GM21515 (cell line): ENCODE results near the gene ADPRHL1.

Experiments
- ATAC-seq: cut with Tn5 transposase; IDR thresholded peaks from one replicate; pipeline ENCODE4 v1.9.1; 2021; ENCODE audit not compliant: unreplicated experiment

ADPRHL1 gene

DNA sequence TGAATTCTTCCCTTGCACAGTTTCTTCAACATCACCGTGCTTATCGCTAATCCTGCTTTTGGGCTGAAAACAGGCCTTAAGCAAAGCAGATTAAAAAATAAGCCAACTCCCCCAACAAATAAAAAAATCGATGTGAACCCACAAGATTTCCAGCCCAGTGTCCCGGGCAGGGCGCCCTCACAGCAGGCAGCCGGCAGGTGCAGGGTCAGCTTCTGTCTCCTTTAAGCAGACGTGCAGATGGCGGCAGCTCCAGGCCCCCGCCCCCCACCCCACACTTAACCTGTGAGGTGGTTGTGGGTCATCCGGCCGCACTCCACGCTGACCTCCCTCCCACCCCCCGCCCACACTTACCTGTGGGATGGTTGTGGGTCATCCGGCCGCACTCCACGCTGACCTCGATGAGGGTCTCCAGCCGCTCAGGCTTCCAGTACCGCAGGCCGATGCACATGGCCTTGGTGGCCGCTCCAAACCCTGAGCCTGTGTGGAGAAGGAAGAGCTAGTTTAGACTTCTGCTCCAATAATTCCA lies 19.8 kb downstream of the ADPRHL1 start:
- no peak for ATAC-seq

DNA sequence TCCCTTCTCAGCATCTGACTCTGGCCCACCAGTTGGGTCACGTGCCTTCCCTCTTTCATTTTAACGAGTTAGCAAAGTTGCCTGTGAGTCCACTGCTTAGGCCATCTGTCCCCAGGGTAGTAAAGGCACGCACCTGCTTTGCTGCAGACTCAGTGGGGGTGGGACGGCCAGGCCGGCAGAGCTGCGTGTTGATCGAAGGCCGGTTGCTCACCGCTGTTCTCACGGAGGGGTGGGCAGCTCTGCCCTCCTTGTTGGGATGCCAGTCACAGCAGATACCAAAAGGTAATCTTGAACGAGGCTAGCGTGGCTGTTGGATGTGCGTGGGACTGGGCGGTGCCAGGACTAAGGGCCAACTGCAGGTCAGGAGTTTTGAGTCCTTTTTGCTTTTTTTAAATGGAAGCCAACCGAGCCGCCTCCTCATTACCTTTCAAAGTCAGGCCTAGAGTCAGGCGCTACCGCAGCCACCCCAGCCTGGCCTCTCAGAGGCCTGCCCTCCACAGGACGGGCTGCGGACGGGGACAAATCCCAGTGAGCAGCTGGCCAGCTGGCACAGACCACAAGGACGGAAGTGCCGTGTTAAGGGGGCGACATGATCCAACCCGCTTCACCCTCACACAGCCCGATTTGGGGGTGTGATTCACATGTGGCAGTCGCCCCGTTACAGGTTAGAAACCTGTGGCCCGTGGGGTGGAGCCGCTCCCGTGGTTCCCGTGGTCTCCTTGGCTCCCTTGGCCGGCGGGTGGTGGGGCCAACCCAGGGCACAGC lies 20.6 kb downstream of the ADPRHL1 start:
- ATAC-seq = no peak

DNA sequence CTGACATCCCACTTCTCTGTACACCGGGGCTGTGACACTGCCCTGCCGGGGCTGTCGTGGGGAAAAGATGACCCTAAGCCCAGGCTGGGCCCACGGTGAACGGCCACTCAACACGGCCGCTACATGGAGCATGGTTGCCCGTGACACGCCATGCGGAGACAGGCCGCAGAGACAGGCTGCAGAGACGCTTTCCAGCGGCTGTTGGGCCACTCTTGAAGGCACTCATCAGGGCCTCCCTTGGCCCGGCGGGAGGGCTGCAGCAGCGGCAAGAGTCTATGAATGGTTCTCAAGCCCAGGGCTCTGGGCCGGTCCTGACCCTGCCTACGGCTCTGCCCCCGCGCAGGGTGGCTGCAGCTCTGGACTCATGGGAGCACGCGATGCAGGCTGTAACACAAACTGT lies 22.1 kb downstream of the ADPRHL1 start:
- ATAC-seq = no peak

- ATAC-seq = no peak
These were observed 22.7 kb downstream of the ADPRHL1 start for GRCh38 chr13:113430378-113431110.

GRCh38 chr13:113429608-113429985 lies 23.7 kb downstream of the ADPRHL1 start:
- no peak for ATAC-seq

DNA sequence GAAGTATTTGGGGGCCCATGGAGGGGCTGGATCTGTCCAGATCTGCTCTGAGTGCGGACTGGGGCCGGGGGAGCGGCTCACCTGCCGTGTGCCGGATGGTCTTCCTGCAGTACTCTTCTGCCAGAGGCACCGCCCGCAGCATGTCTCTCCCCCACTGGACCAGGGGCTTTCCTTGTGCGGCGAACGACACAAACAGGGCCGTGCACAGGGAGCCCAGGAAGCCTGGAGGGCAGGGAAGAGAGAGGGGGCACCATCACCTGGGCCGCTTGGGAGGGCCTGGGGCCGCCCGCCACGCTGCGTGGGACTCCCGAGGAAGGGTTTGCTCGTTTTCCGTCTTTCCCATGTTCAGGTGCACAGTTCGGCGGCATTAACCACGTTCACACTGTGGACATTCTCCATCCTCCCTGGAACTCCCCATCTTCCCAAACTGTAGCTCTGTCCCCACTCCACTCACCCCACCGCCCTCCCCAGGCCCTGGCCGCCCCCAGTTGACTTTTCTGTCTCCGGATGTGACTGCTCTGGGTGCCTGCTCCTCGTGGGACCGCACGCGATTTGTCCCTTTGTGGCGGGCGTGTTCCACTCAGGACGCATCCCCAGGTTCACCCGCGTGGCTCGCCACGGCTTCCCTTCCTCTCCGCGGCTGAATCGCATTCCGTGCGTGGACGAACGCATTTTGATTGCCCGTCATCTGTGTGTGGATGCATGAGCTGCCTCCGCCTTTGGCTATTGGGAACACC lies 24.2 kb downstream of the ADPRHL1 start:
- no peak for ATAC-seq

DNA sequence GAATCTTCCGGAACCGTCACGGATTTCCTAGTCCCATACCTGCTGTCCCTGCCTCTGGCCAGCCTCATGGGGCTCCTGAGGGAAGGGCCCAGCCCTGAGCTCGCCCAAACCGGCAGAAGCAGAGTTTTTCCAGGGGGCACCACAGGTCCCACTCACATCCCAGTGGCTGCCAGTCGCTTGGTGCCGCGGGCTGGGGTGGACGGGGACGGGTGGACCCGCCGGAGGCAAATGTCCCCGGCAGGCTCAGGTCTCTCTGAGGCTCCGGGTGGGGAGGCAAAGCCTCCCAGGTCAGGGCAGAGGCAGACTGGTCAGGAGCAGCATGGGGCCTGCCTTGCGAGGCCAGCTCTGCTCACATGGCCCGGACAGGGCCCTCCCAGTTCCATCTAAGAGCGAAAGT lies 24.8 kb downstream of the ADPRHL1 start:
- no peak for ATAC-seq

DNA sequence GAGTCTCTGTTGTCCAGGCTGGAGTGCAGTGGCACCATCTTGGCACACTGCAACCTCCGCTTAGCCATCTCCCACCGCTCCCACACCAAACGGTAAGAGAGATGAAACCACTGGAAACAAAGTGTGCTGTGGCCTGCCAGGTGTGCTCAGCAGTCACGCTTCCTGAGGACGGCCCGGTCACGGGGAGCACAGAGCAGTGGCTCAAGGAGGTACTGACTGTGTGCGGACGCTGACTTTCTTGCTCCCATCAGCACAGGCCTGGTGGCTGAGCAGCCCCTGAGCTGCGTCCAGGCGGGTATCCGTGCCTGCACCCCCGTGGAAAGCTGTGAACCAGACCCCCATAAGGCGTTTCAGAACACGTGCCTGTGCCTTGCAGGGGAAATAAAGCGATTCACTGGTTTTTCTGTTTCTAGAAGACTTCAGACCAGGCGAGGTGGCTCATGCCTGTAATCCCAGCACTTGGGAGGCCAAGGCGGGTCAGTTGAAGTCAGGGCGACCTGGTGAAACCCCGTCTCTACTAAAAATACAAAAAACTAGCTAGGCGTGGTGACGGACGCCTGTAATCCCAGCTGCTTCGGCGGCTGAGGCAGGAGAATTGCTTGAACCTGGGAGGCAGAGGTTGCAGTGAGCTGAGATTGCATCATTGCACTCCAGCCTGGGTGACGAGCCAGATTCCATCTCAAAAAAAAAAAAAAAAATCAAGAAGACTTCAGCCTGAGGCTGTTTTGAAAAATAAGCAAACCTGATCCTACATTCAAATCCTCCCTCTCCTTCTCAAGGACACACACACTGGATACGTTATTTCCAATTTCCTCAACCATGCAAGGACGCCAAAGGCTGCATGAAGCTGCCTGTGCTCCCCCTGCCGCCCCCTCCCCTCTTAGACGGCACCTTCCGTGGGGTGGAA lies 25.5 kb downstream of the ADPRHL1 start:
- ATAC-seq = no peak

- no peak for ATAC-seq
These were observed 26.7 kb downstream of the ADPRHL1 start for GRCh38 chr13:113426591-113426986.

- no peak for ATAC-seq
These were observed 27.2 kb downstream of the ADPRHL1 start for GRCh38 chr13:113425941-113426590.

GRCh38 chr13:113423520-113424163 lies 29.6 kb downstream of the ADPRHL1 start:
- ATAC-seq = no peak

GRCh38 chr13:113422807-113423519 lies 30.3 kb downstream of the ADPRHL1 start:
- ATAC-seq = no peak

DNA sequence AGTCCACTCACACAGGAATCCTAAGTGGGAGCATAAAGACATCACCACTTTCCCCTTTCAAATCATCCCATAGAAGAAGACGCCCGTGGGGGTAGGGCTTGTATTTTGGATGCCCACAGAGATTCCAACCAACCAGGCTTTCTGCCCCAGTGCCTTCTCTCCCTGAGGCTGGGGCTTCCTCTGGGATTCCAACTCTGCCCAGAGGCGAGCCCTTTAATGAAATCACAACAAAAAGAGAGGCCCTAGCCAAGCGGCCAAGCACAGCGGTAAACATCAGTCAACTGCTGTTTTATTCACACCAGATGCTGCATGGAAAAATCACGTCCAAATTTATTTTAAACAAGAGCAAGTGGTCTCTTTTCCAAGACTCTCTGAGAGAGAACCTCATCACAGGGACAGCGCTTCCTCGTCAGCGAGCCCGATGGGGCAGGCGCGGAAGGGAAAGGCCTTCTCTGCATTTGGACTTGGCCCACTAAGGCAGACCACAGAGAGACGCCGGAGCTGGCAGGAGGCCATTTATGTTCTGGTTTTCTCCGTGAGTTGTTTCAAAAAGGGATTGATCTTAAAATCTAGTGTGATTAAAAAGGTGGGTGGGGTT lies 31.5 kb downstream of the ADPRHL1 start:
- no peak for ATAC-seq

GRCh38 chr13:113420833-113421600 lies 32.3 kb downstream of the ADPRHL1 start:
- no peak for ATAC-seq

DNA sequence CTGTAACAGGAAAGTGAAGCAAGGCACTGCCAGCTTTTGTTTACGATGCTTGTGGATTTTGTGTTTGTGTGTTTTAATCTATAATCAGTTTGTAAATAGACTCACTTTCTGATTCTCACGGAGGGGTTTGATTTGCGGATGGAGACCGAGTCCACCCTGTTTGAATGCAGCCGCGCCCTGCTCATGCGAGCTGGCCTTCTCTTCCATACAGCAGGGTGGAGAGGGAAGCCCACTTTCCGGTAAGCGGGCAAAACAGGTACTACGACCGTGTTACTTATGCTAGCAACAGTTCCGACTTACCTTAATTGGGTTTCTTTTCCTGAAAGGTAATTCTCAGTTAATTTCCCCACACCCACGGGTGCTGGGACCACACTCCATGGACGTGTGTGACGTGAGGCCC lies 33.1 kb downstream of the ADPRHL1 start:
- ATAC-seq = no peak

DNA sequence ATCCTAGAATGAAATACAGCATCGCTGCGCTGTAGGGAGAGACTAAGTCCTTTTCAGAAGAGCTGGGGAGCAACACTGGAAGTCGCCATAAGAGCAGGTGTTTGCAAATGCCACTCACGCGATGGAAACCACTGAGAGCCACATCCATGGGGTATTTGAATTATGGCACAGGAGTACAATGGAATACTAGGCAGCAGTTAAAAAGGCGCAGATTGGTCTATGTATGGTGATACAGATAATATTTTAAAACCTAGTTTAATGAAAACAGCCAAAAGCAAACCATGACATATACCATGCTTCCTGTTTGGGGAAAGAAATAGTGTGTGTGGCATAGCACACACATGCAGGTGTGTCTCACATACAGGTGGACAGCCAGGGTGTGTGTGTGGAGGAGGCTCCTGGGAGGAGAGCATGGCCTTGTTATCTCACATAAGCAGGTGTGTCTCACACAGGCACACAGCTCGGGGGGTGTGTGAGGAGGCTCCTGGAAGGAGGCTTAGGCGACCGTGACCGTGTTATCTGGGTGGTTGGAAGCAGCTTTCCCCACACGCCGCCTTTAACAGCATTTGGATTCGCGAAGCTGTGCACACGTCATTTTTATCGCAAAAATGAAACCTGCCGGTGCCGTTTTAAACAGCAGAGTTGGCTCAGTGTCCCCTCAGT lies 33.6 kb downstream of the ADPRHL1 start:
- ATAC-seq = no peak

GRCh38 chr13:113418722-113419049 lies 34.6 kb downstream of the ADPRHL1 start:
- no peak for ATAC-seq
